Measurements from ENCODE around the gene SLAMF1. TPM values are rescaled to one million over a fixed set of nuclear protein-coding genes. Genes with fewer than 3 reads are reported as not detected.
"Not testable (repeated sequence)": the region's sequence is repeated elsewhere in the genome, so short reads cannot be mapped to it uniquely, and the experiment has no call there.

The SLAMF1 gene
- total RNA-seq, 1 donor from 2014 or later: not detected

DNA sequence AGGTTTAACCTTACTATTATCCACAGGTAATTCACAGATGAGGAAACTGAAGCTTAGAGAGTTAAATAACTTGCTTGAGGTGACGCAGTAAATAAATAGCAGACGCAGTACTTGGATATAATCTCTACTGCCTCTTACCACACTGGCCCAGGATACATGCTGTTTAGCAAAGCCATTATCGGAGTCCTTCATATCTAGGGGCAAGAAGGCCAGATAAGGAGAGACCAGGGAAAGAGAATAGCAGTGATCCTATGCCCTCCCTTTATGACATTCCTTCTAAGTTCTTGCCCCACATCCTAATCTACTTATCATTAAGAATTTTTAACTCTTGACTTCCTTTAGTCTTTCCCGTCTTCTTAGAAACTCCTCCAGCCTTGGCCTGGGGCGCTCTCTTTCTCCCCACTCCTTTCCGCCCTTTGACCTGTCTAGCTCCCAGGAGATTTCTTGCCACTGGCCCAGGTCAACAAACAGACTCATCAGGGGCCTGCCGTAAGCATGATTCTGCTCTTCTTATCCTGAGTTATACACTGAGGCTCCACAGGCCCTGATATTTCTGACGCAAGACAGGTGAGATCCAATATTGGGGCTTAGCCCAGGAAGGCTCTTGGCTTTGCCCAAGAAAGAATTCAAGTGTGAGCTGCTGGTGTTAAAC is 11.4 kb upstream of the SLAMF1 start:
- TF ChIP-seq, protein P1, sequence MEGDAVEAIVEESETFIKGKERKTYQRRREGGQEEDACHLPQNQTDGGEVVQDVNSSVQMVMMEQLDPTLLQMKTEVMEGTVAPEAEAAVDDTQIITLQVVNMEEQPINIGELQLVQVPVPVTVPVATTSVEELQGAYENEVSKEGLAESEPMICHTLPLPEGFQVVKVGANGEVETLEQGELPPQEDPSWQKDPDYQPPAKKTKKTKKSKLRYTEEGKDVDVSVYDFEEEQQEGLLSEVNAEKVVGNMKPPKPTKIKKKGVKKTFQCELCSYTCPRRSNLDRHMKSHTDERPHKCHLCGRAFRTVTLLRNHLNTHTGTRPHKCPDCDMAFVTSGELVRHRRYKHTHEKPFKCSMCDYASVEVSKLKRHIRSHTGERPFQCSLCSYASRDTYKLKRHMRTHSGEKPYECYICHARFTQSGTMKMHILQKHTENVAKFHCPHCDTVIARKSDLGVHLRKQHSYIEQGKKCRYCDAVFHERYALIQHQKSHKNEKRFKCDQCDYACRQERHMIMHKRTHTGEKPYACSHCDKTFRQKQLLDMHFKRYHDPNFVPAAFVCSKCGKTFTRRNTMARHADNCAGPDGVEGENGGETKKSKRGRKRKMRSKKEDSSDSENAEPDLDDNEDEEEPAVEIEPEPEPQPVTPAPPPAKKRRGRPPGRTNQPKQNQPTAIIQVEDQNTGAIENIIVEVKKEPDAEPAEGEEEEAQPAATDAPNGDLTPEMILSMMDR (IDR thresholded peaks at IDR 0.05): no peak
- Mint-ChIP-seq H3K27ac (ENCODE audit: unreplicated experiment) (no peak overlapping the region), H3K9me3 (ENCODE audit: unreplicated experiment) (peaks cover 6% of the 10 kb centered on the region), H3K36me3 (ENCODE audit: unreplicated experiment) (no peaks in the 10 kb centered on the region), H3K27me3 (ENCODE audit: unreplicated experiment) (peaks cover 8% of the 10 kb centered on the region), H3K4me3 (ENCODE audit: unreplicated experiment) (no peak overlapping the region), H3K4me1 (ENCODE audit: unreplicated experiment) (no peaks in the 10 kb centered on the region)
- no peak for DNase-seq (ENCODE audit: extremely low spot score, unreplicated experiment)

DNA sequence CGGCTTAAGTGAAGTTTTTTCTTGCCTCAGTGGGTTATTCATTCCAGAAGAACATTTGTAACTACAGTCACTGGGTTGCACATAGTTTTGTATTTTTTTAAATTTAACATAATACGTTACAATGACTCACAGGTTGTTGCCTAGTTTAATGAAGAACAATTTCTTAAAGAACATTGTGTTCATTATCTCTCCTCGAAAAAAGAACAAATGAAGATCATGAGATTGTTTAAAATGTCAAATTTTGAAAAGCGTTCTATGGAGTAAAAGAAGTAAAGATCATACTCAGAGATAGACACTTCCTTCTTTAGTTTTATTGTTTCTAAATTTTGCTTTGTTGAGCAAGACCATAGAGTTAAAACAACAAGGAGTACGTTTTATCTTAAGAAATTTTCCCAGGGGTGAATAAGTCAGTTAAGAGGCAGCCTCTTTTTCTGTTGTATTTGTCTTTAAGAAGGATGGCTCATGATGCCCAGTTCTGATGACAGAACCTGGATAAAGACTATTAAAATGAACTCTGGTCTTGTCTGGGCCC is 10.5 kb upstream of the SLAMF1 start:
- peaks cover 6% of the 10 kb centered on the region for H3K9me3 Mint-ChIP-seq (ENCODE audit: unreplicated experiment)
- no peak overlapping the region for H3K4me3 Mint-ChIP-seq (ENCODE audit: unreplicated experiment)
- H3K36me3 Mint-ChIP-seq (ENCODE audit: unreplicated experiment): no peaks in the 10 kb centered on the region
- H3K27me3 Mint-ChIP-seq (ENCODE audit: unreplicated experiment): peaks cover 8% of the 10 kb centered on the region
- TF ChIP-seq, protein P1 (IDR thresholded peaks at IDR 0.05): no peak
- no peak overlapping the region for H3K27ac Mint-ChIP-seq (ENCODE audit: unreplicated experiment)
- no peak for DNase-seq (ENCODE audit: extremely low spot score, unreplicated experiment)
- H3K4me1 Mint-ChIP-seq (ENCODE audit: unreplicated experiment): no peaks in the 10 kb centered on the region

DNA sequence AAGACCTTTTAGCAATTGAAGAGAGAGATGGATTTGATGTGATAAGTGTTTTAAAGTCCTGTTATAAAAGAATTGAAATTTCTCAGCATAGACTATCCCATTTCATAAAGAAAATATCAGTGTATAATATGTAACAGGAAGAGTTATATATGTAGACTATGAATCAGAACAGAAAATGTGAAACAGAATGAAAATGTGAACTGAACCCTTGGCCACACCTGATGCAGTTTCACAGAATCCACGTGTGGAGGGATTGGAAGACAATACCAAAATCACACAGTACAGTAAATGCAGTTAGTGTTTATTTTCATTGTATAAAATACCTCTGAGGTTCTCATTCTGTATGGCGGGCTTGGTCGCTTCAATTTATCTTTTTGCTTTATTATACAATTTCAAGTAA is 9.9 kb upstream of the SLAMF1 start:
- H3K9me3 Mint-ChIP-seq (ENCODE audit: unreplicated experiment): peaks cover 6% of the 10 kb centered on the region
- no peak overlapping the region for H3K4me3 Mint-ChIP-seq (ENCODE audit: unreplicated experiment)
- H3K36me3 Mint-ChIP-seq (ENCODE audit: unreplicated experiment): no peaks in the 10 kb centered on the region
- DNase-seq (ENCODE audit: extremely low spot score, unreplicated experiment): no peak
- no peaks in the 10 kb centered on the region for H3K4me1 Mint-ChIP-seq (ENCODE audit: unreplicated experiment)
- H3K27me3 Mint-ChIP-seq (ENCODE audit: unreplicated experiment): peaks cover 4% of the 10 kb centered on the region
- no peak overlapping the region for H3K27ac Mint-ChIP-seq (ENCODE audit: unreplicated experiment)
- TF ChIP-seq, protein P1 (IDR thresholded peaks at IDR 0.05): no peak

DNA sequence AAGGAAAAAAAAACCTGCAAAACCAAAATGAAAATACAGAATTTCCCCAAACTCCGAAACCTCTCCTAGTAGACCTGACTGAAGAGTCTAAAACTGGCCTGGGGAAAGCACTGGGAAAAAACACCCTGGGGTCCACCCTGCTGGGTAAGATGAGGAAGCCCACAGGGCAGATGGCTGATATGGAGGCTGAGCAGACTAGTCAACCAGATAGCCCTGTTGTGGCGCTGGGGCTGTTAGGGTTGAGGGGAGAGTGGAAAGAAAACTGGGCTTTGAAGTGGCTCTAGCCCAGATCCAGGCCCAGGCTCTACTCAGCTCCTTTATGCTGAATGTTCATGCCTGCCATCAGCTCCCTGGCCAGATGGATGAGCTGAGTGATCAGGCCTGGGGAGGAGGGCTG is 6.8 kb upstream of the SLAMF1 start:
- Mint-ChIP-seq H3K36me3 (ENCODE audit: unreplicated experiment) (no peaks in the 10 kb centered on the region), H3K27me3 (ENCODE audit: unreplicated experiment) (peaks cover 3% of the 10 kb centered on the region), H3K4me3 (ENCODE audit: unreplicated experiment) (no peak overlapping the region), H3K4me1 (ENCODE audit: unreplicated experiment) (no peaks in the 10 kb centered on the region), H3K27ac (ENCODE audit: unreplicated experiment) (no peak overlapping the region), H3K9me3 (ENCODE audit: unreplicated experiment) (no peaks in the 10 kb centered on the region)
- TF ChIP-seq, protein P1 (IDR thresholded peaks at IDR 0.05): no peak
- no peak for DNase-seq (ENCODE audit: extremely low spot score, unreplicated experiment)

DNA sequence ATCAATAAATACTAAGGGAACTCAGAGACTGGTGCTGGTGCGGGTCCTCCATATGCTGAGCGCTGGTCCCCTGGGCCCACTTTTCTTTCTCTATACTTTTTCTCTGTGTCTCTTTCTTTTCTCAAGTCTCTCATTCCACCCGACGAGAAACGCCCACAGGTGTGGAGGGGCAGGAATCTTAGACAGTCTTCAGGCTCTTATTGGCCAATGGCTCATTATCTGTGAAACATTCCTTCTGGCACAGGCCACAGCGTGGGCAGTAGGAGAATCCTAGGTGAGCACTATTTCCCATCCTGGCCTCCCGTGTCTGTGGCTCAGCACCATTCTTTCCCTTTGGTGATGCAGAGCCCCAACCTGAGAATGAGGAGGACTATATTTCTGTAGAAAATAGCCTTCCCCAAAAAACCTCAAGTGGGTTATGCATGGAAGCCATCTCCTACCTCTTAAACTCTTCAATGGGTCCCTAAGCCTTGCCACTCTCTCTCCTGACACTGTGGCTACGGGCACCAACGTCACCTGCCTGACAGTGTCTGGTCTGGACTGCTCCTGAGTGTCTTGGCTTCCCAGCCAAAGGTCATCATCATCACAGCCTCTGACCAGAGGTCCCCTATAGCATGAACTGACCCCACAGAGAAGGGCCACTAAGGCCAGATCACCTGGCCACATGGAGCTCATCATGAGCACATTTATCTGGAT is 6.2 kb upstream of the SLAMF1 start:
- no peak overlapping the region for H3K27ac Mint-ChIP-seq (ENCODE audit: unreplicated experiment)
- no peak for DNase-seq (ENCODE audit: extremely low spot score, unreplicated experiment)
- no peaks in the 10 kb centered on the region for H3K36me3 Mint-ChIP-seq (ENCODE audit: unreplicated experiment)
- TF ChIP-seq, protein P1 (IDR thresholded peaks at IDR 0.05): no peak
- no peaks in the 10 kb centered on the region for H3K9me3 Mint-ChIP-seq (ENCODE audit: unreplicated experiment)
- H3K4me3 Mint-ChIP-seq (ENCODE audit: unreplicated experiment): no peak overlapping the region
- peaks cover 3% of the 10 kb centered on the region for H3K27me3 Mint-ChIP-seq (ENCODE audit: unreplicated experiment)
- no peaks in the 10 kb centered on the region for H3K4me1 Mint-ChIP-seq (ENCODE audit: unreplicated experiment)

DNA sequence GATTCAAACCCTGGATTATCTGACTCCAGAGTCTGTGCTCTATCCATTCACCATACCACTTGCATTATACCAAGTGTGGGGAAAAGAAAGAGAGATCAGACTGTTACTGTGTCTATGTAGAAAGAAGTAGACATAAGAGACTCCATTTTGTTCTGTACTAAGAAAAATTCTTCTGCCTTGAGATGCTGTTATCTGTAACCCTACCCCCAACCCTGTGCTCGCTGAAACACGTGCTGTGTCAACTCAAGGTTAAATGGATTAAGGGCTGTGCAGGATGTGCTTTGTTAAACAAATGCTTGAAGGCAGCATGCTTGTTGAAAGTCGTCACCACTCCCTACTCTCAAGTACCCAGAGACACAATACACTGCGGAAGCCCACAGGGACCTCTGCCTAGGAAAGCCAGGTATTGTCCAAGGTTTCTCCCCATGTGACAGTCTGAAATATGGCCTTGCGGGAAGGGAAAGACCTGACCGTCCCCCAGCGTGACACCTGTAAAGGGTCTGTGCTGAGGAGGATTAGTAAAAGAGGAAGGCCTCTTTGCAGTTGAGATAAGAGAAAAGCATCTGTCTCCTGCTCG is 5.3 kb upstream of the SLAMF1 start:
- H3K9me3 Mint-ChIP-seq (ENCODE audit: unreplicated experiment): not testable (repeated sequence)

More for the DNA sequence above, 5.3 kb upstream of the SLAMF1 start:
- H3K4me1 Mint-ChIP-seq (ENCODE audit: unreplicated experiment); H3K36me3 Mint-ChIP-seq (ENCODE audit: unreplicated experiment); H3K27ac Mint-ChIP-seq (ENCODE audit: unreplicated experiment); DNase-seq (ENCODE audit: extremely low spot score, unreplicated experiment); H3K4me3 Mint-ChIP-seq (ENCODE audit: unreplicated experiment); H3K27me3 Mint-ChIP-seq (ENCODE audit: unreplicated experiment): not testable (repeated sequence)
